GM18868 (cell line): Measurements from ENCODE around the gene AP1B1.
"Not testable (repeated sequence)": the region's sequence is repeated elsewhere in the genome, so short reads cannot be mapped to it uniquely, and the experiment has no call there.

Experiments
- ATAC-seq: cut with Tn5 transposase; IDR thresholded peaks from one replicate; pipeline ENCODE4 v1.9.1; 2021; ENCODE audit warnings: mild to moderate bottlenecking, moderate library complexity; ENCODE audit not compliant: unreplicated experiment

The AP1B1 gene

DNA sequence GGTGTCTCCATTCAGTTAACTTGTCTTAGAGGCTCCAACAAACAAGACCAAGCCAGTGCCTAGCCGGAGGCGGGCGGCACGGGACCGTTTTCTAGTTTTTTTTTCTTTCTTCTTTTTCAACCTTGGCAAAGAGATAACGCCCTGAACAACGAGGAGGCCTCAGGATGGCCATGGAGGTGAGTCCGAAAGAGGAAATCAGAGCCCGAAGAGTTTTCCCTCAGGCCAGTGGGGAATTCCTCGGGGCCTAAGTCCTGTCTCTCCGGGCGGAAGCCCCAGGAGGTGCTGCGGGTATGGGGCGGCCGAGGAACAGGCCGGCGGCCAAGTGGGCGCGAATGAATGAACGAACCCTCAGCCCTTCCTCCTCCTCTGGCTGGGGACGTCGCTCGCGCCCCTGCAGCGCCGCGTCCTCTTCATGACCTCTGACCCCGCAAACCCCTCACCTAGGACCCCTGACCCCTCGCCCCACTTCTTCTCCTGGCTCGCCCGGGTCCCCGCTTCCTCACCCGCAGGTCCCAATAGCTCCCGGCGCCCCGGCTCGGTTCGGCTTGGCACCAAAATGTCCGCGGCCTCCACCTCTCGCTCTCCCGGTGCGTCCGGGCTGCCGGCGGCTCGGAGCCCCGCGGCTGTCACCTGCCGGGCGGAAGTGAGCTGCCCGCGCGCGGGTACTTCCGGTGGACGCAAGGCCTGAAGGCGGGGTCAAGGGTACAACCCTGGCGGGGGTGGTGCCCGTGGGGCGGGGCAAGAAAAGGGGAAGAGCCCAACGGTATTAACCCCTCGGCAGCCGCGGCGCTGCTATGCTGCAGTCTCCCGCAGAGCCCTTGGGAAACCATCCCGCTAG is at the start of gene AP1B1:
Gene AP1B1 (minus strand): TSS at position 650 of the 838 bp plus-strand sequence. CDS start 21,327 bp downstream, outside the sequence.
- ATAC-seq, result peak; percentile 83

DNA sequence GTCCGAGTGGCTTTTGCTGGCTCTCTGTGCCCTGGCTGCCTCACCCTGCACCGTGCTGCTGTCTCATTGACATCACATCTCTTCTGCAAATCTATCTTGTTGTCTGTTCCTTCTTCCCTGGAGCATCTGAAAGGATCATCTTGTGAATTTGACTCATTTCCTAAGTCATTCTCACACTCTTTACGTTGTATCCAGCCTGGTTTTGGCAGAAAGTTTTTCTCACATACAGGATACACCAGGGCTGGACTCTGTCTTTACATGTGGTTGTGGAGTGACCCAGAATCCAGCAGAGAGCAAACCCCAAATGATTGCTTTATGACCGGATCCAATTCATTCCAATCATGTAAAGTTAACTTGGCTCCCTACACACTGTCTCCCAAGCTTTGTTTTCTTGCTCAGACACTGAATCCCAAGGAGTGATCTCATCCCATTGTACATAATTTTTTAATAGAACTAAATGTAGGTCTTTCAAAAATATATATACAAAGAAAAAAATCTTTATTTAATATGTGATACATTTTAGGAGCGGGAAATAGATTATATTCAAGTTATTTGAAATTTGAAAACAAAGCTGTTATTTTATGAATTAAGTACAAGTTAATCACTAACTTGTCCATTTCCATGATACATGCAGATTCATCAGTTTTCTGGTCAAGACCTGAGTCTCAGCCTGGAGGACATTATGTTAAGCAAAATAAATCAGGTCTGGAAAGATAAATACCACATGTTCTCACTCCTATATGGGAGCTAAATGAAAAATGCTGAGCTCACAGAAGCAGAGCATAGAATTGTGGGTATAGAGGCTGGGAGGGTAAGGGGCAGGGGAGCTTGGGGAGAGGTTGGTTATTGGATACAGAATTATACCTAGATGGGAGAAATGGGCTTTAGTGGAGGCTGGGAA is 47.1 kb upstream of the AP1B1 start:
- ATAC-seq, result no peak

DNA sequence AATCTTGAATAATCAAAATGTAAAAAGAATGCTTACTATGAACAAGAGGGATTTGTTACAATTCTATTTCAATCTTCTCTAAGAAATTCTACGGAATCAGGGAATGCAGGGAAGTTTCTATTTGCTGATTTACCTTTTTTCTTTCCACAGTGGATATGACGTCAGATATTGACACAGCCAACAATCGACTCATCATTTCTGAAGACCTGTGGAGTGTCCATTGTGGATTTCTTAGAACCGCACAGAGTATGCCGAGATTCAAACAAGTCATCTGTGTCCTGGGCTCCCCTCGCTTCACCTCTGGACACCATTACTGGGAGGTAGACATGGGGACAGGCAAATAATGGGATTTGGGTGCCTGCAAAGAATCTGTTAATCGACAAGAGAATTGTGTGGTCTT is 45.9 kb upstream of the AP1B1 start:
- ATAC-seq, result no peak

DNA sequence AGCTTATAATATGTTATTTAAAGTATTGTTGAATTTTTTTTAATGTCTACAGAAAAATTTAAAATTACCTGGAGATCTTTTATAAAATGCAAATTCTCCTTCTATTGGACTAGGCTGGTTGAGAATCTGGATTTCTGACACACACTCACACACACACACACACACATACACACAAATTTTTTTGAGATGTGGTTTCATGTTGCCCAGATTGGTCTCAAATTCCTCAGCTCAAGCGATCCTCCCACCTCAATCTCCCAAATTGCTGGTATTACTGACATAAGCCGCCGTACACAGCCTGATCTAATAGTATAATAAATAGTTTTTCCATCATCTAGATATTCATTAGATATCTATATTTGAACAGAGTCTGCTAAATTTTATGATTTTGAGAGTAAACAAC is 45.5 kb upstream of the AP1B1 start:
- ATAC-seq, result no peak

DNA sequence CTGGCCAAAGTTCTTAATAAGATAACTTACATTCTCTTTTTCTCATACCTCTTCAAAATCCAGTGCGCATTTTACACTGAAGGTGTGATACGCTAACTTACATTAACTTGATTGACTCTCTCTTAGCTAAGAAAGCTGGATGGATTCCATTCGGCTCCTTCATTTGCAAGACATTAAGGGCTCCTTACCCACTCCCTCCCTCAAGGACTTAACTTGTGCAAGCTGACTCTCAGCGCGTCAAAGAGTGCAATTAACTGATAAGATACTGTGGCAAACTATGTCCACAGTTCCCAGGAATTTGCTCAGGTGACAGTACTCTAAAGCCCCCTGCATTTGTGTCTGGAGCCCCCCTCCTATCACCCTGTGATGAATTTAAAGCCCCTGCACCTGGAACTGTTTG is 43.6 kb upstream of the AP1B1 start:
- no peak for ATAC-seq

DNA sequence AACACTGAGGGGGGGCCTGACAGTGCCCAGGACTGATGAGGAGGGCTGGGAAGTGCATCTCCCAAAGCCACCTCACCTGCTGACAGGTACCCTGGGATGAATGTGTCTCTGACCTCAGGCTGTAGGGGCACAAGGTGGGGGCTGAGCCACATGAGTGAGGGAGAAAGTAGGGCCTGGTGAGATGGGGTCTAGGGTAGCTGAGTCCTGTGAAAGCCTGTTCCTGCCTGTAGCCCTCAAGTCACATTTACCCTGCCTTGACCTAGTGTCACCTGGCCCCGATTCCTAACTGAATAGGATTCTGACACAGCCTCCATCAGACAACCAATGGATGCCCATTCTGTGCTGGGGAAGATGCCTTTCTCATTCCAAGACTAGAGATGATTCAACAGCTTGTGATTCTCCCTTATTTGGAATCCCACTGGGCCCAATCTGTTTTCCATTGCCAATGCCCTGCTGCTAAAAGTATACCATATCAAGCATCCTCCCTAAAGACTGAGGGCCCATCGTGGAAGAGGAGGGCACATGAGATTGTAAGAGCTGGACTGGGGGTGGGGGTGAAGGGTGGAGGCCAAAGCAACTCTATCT is 38.9 kb upstream of the AP1B1 start:
- ATAC-seq, result no peak

DNA sequence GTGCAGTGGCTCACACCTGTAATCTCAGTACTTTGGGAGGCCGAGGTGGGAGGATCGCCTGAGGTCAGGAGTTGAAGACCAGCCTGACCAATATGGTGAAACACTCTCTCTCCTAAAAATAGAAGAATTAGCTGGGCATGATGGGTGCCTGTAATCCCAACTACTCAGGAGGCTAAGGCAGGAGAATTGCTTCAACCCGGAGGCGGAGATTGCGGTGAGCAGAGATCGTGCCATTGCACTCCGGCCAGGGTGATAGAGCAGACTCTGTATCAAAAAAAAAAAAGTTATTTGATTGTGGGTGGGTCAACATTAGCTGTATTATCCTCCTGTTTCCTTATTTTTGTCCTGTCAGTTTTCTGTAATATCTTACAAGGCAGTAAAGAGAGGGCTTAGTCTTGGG is 38.1 kb upstream of the AP1B1 start:
- no peak for ATAC-seq

DNA sequence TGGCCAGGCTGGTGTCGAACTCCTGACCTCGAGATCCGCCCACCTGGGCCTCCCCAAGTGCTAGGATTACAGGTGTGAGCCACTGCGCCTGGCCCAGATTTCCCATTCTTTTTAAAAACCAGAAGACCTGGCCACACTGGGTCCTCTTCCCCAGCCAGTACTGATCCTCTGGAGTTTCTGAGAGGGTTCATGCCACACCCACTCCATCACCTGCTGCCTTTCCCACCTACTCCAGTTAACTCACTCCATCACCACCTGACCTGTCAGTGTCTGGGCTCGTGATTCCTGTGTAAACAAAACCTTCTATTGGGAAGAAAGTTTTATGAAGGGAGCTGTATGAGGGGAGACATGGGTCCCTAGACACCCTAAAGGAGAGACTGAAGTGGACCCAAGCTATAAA is 30.3 kb upstream of the AP1B1 start:
- not testable (repeated sequence) for ATAC-seq

DNA sequence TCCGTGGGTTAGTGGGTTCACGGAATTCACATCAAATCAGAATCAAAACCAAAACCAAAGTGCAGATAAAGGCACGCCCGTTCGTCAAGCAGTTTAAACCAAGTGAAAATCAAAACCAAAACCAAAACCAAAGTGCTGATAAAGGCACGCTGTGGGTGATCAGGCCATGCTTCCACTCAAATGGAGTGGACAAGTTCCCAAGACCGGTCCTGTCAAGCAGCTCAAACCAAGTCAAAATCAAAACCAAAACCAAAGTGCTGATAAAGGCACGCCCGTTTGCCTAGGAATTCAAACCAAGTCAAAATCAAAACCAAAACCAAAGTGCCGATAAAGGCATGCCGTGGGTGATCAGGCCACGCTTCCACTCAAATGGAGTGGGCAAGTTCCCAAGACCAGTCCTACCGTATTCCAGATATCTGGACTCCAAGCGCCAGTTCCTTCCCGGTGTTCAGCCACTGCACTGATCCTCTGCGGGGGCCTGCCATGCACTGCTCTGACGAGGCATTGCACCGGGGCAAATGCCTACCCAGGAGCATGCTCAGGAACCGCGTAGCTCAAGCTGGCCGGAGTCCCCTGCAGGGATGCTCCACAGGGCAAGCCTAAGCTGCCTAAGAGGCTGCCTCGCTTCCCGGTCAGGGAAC is 26.7 kb upstream of the AP1B1 start:
- ATAC-seq, result not testable (repeated sequence)

DNA sequence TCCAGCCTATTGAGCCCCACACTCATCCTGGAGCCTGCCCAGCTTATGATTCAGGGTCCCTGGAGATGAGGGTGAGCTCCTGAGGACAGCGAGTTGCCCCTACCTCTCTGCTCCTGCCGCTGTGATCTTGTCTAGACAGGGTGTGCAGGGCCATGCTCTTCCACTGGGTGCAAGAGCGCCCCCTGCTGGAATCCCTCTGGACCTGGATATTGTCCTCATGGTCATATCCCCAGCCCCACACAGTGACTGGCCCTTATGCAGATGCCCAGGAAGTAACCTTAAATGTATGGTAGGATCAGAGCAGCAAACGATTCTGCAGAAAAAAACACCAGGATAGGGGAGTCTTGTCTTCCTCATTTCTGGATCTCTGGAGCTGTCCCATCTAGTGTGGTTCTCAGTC is 24.4 kb upstream of the AP1B1 start:
- ATAC-seq, result not testable (repeated sequence)

DNA sequence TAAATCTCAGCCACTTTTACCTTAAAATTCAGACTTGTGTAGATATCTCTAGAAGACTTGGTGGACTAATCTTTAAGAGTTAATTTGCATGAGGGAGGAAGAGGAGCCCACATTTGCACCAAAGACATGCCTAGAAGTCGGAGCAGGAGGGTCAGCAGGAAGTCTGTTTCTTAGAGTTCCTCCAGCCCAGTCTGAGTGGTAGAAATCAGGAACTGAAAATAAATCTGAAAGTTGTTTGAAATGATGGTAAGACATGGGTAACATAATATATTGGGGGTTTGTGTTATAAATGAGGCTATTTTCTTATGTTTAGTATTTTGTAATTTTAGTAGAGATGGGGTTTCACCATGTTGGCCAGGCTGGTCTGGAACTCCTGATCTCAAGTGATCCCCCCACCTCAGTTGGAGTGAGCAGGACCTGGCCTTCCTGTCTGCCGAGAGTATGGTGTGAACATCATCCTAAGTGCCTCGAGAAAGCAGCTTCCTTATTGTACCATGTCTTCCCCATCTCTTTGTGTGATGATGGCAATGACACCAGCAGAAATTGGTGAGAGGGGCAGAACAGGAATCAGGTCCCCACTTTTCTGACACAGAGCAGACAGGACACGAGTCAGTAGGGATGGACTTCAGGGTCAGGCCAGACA is 23.3 kb upstream of the AP1B1 start:
- ATAC-seq, result peak; percentile 46

DNA sequence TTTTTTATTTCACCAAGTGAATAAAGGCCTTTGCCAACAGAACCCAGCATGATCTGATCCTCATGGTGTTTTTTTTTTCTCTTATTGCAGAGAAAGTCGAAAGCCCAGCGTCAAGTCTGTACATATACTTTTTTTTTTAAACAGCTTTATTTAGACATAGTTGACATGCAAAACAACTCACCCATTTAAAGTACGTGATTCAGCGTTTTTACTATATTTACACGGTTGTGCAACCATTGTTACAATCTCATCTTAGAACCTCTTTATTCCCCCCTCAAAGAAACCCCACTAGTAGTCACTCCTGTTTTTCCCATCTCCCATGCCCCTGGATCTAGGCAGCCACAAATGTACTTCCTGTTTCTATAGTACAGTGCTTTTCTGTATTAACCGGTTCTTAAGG is 20.6 kb upstream of the AP1B1 start:
- no peak for ATAC-seq

DNA sequence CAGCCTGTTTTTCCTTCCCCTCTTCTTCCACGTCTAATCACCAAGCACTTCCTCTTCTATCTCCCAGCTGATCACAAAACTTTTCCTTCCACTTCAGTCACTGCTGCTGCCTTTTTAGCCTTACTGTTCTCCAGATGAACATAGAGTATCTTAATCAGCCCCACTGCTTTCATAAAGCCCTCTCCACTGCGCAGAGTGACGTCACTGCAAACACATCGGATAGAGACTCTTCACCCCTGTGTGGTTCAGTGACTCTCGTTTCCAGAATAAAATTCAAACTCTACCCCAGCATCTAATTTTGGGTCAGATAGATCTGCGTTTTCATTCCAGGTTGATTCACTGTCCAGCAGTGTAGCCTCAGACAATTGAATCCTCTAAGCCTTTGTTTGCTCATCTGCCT is 13.2 kb upstream of the AP1B1 start:
- not testable (repeated sequence) for ATAC-seq

DNA sequence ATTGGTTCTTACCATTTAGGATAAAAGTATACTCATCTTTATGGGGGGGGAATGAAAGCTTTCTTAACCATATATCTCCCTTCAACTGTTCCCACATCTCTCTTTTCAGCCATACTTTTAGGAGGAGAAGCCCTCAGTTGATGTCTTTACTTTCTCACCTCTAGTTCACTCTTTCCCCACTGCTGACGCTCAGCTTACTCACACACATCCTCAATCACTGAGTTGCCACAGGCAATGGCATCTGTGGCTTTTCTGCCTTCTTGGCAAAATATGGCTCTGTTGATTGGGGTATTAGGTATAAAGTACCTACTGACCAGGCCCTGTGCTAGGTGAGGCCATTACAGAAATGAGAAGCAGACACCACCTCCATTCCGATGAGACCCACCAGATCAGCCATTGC is 12.2 kb upstream of the AP1B1 start:
- no peak for ATAC-seq

DNA sequence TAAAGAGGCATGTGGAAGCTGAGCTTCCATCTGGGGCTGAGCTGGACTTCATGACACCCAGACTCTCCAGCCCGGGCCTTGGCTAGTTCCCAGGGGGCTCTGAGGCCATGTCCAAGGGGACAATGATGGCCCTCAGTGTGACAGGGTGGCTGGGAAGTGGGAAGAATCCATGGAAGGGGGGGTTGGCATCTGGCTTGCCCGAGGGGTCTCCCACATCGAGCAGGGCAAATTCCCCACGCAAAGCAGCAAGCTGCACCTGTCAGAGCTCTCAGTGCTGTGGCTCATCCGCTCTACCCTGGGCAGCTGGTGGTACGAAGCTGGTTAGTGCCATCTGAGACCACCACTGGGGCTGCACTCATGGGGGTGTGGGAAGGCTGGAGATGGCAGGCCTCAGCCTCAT is 9.4 kb upstream of the AP1B1 start:
- no peak for ATAC-seq

DNA sequence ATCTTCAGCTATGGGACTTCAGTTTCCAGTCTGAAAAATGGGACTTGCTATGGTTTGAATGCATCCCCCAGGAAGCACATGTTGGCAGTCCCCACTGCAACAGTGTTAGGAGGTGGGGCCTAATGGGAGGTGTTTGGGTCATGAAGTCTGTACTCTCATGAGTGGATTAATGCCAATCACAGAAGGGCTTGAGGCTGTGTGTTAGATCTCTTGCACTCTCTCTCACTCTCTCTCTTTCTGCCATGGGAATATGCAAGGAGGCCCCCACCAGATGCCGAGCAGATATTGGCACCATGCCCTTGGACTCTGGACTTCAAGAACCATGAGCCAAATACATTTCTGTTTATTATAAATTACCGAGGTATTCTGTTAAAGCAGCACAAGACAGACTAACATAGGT is 7.8 kb upstream of the AP1B1 start:
- ATAC-seq, result no peak

DNA sequence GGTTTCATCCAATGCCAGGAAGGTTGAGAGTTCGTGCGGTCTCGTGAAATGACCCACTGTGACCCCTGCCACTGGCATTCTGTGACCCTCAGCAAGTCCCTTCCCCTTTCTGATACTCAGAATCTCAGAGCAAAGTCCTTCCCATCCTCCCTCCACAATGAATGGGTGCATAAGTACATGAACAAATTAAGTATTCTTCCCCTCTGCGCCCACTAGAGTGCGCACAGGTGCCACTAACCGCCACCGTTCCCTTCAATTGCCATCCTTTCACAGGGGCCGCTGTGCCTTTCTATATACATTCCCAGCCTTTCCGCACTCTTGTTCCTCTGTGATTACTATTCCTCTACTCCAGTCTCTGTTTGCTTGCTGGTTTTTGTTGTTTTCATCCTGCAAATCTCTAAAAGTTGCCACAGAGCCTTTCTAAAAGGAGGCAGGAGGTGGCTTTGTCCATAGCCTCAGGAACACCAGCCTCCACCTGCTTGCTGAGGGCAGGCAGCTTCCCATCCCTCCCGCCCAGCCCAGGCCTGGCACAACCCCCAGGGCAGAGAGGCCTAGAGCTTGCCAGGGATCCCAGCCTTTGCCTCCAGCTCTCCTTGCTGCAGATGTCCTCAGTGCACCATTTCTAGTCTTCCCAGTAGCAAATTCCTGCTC is 6.7 kb upstream of the AP1B1 start:
- no peak for ATAC-seq

DNA sequence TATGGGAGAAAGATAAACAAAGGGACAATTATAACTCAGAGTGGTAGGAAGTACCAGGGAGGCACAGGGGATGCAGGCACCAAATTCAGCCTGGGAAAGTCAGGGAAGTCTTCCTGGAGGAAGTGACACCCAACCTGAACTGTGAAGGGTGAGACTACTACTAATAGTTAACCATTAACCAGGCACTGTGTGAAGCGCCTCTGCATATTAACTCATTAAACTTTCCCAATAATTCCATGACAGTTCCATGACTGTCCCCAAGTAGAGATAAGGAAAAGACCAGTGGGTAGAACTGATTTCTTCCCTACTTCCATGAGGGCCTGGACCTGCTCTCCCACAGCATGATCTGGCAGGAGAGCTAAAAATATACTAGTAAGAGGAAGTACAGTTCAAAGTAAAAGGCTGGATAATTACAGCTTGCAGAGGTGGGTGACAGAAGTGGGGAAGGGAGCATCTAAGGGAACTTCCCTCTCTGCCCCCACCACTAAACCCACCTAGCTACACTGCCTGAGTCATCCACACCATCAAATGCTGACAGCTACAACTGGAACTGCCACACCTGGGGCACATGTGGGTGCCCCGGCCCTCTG is 4.7 kb upstream of the AP1B1 start:
- ATAC-seq, result no peak

DNA sequence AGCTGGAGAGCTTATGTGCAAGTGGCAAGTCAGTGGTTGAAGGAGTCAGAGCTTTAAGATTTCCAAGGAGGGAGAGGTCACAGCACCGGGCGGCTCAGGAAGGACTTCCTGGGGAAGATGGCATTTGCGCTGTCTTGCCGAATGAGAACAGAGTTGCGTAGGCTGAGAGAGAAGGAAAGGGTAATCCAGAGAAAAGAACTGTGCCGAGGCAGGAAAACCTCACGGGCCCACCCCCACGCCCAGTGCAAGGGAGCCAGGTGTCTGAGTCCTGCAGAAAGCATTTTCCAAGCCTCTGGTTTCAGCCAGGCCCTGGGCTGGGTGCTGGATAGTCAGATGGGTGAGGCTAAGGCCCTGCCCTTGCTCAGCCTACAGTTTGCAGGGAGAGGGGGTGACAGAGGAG is 3.2 kb upstream of the AP1B1 start:
- no peak for ATAC-seq

DNA sequence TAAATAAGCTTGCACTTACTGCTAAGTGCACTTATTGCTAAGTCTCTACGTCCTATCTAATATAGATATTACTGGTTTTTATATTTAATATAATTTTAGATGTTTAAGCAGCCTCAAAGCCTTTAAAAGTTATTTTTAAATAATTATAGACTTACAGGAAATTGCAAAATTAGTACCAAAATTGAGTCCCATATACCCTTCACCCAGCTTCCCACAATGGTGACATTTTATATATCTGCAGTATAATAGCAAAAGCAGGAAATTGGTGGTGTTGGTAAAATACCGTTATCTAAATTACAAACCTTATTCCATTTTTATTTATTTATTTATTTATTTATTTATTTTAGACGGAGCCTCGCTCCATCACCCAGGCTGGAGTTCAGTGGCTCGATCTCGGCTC is 1.9 kb upstream of the AP1B1 start:
- ATAC-seq, result no peak
